Cardiac muscle cell (in vitro differentiated cells and primary cell): Measurements from ENCODE around the gene SPOCK3. TPM values are rescaled to one million over a fixed set of nuclear protein-coding genes. Genes with fewer than 3 reads are reported as not detected.

ENCODE experiments used
- DNase-seq, 2 donors: peaks; one replicate each; pipeline versions ENCODE4 v3.0.0 to v3.0.0-alpha.2; 2010 to 2017; ENCODE audit warnings: low read depth in 1 of 2, low spot score in 1 of 2
- H3K27ac ChIP-seq: fragments of 200-600 bp; sonication (generic); 2 replicates; pipeline ENCODE4 v1.5.1; 2016
- H3K27me3 ChIP-seq: fragments of 200-600 bp; sonication (generic); 2 replicates; pipeline ENCODE4 v1.6.0; 2016; ENCODE audit warnings: control low read depth
- H3K36me3 ChIP-seq: fragments of 200-600 bp; sonication (generic); 2 replicates; pipeline ENCODE4 v1.5.1; 2016; ENCODE audit warnings: control low read depth
- H3K4me1 ChIP-seq: fragments of 200-600 bp; sonication (generic); 2 replicates; pipeline ENCODE4 v1.8.1; 2017; ENCODE audit warnings: low read depth, mild to moderate bottlenecking, mixed run types
- H3K4me3 ChIP-seq: fragments of 200-600 bp; sonication (generic); 2 replicates; pipeline ENCODE4 v1.5.1; 2016; ENCODE audit warnings: mild to moderate bottlenecking
- H3K9me3 ChIP-seq: fragments of 200-600 bp; sonication (generic); 2 replicates; pipeline ENCODE4 v1.5.1; 2017; ENCODE audit warnings: low read depth, mild to moderate bottlenecking, control low read depth
- polyA plus RNA-seq: library from polyadenylated mRNA; unstranded; fragments of >200 nt; fragmentation: Nextera tagmentation; extraction: Ambion mirVana; gene quantifications from 2 replicates; pipeline ENCODE4 v1.2.1, GENCODE V29; 2016
- total RNA-seq: library from RNA; depleted of rRNA; stranded (reverse); fragments of >200 nt; gene quantifications from 2 replicates; pipeline ENCODE4 v1.2.3, GENCODE V29; 2016
- TF ChIP-seq, protein P1 (sequence below): IDR thresholded peaks from 2 replicates; pipeline ENCODE4 v1.5.1; 2012; ENCODE audit warnings: low read depth, mild to moderate bottlenecking, low read length

SPOCK3 gene
- total and polyA plus RNA-seq, 2 experiments from 2014 or later: 1.3 to 4.6 TPM

DNA sequence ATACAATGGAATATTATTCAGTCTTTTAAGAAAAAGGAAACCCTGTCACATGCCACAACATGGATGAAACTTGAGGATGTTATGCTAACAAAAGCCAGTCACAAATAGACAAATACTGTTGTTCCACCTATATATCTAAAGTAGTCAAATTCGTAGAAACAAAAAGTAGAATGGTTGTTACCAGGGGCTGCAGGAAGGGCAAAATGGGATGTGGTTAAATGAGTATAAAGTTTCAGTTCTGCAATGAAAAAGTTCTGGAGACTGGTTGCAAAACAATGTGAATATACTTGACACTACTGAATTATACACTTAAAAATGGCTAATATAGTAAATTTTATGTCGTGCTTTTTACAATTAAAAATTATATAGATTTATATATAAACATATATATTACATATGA is 12.2 kb downstream of the SPOCK3 start:
- Histone ChIP-seq H3K4me3 (no peak overlapping the region), H3K36me3 (no peaks in the 10 kb centered on the region), H3K9me3 (no peaks in the 10 kb centered on the region), H3K4me1 (no peaks in the 10 kb centered on the region), H3K27me3 (no peaks in the 10 kb centered on the region), H3K27ac (no peak overlapping the region)
- no peak for DNase-seq
- TF ChIP-seq, protein P1, sequence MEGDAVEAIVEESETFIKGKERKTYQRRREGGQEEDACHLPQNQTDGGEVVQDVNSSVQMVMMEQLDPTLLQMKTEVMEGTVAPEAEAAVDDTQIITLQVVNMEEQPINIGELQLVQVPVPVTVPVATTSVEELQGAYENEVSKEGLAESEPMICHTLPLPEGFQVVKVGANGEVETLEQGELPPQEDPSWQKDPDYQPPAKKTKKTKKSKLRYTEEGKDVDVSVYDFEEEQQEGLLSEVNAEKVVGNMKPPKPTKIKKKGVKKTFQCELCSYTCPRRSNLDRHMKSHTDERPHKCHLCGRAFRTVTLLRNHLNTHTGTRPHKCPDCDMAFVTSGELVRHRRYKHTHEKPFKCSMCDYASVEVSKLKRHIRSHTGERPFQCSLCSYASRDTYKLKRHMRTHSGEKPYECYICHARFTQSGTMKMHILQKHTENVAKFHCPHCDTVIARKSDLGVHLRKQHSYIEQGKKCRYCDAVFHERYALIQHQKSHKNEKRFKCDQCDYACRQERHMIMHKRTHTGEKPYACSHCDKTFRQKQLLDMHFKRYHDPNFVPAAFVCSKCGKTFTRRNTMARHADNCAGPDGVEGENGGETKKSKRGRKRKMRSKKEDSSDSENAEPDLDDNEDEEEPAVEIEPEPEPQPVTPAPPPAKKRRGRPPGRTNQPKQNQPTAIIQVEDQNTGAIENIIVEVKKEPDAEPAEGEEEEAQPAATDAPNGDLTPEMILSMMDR: no peak

DNA sequence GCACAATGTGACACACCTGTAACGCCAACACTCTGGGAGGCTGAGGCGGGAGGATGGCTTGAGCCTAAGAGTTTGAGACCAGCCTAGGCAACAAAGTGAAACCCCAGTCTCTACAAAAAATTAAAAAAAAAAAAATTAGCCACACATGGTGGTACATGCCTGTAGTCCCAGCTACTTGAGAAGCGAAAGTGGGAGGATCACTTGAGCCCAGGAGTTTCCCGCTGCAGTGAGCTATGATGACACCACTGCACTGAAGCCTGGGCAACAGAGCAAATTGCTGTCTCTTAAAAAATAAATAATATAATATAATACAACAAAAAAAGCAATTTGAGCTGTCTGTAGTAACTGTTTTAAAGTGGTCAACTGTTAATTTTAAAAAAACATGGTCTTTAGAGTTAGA is 13.2 kb downstream of the SPOCK3 start:
- Histone ChIP-seq H3K4me1 (no peaks in the 10 kb centered on the region), H3K27ac (no peak overlapping the region), H3K27me3 (no peaks in the 10 kb centered on the region), H3K9me3 (no peaks in the 10 kb centered on the region), H3K4me3 (no peak overlapping the region), H3K36me3 (no peaks in the 10 kb centered on the region)
- DNase-seq: no peak
- TF ChIP-seq, protein P1: no peak

DNA sequence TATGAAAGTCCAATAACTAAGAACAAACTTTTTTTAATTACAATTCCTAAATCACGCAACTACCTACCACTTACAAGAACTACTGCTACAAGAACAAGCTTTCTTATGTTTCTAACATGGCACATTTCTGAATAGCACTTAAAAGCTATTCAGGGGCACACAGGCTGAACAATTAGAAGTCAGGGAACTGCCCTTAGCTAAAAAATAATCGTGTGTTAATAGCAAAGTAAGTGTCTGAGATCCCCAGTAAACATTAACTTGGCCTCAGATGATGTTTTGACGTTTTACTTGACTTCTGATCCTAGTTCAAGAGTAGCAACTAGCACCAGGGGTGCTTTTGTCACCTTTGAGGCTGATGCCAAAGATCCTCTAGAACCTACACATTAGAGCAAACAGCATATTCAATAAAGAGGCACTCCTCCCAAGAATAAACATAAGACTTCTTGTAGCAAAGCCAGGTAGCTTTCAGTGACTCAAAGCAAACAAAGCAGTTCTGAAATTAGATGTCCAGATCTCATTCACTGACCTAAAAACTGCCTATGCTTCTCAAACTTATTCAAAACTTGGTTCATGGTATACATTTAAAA is 16.2 kb downstream of the SPOCK3 start:
- Histone ChIP-seq H3K27ac (no peak overlapping the region), H3K4me3 (no peak overlapping the region), H3K9me3 (no peaks in the 10 kb centered on the region), H3K27me3 (no peaks in the 10 kb centered on the region), H3K36me3 (no peaks in the 10 kb centered on the region), H3K4me1 (no peaks in the 10 kb centered on the region)
- TF ChIP-seq, protein P1: no peak
- DNase-seq: no peak

DNA sequence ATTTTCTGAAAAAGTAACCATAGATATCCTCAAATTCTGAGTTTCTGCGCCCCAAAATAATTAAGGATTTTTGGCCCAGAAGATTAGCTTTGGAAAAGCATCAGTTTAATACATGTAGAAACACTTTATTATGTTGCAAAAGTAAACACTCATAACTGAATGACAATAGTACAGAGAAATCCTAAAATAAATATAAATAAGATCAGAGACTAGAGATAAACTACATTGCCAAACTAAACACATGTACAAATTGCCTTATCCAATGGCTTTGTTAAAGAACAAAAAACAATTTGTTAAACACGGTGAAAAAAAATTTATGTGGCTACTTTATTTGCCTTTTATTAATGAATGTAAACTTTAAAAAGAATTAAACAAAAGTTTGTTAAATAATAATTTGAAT is 17.5 kb downstream of the SPOCK3 start:
- no peak overlapping the region for H3K4me3 ChIP-seq
- no peaks in the 10 kb centered on the region for H3K27me3 ChIP-seq
- no peak for DNase-seq
- no peaks in the 10 kb centered on the region for H3K36me3 ChIP-seq
- H3K27ac ChIP-seq: no peak overlapping the region
- TF ChIP-seq, protein P1: no peak
- no peaks in the 10 kb centered on the region for H3K4me1 ChIP-seq
- H3K9me3 ChIP-seq: no peaks in the 10 kb centered on the region

DNA sequence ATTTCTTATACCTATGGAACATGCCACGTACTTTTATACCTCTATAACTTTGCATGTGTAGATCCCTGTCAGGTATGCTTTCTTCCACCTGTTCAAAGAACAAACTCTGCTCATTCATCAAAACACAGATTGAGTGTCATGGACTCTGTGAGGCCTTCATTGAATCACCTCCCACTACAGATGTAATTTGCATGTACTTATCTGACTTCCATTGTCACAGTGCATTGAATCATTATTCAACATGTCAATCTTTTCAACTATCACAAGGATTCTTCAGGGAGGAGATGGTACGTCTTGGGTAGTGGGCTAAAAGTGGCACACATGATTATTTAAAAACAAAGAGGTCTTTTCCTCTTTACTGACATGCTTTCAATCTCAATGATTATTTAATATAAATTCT is 24.1 kb downstream of the SPOCK3 start:
- no peaks in the 10 kb centered on the region for H3K27me3 ChIP-seq
- no peaks in the 10 kb centered on the region for H3K36me3 ChIP-seq
- no peaks in the 10 kb centered on the region for H3K4me1 ChIP-seq
- H3K27ac ChIP-seq: no peak overlapping the region
- TF ChIP-seq, protein P1: no peak
- DNase-seq: no peak
- H3K4me3 ChIP-seq: no peak overlapping the region
- H3K9me3 ChIP-seq: no peaks in the 10 kb centered on the region
